PC-3 (cell line): ENCODE data around the gene CMTM5.

Experiments
- CTCF ChIP-seq: fragments of 300-600 bp; sonication (generic); conservative IDR thresholded peaks from 2 replicates; pipeline ENCODE4 v1.5.1; 2017; ENCODE audit warnings: antibody characterized with exemption, low read depth, mild to moderate bottlenecking, low read length
- EZH2 ChIP-seq: fragments of 300-600 bp; sonication (generic); IDR thresholded peaks from one replicate; pipeline ENCODE4 v1.6.1; 2017; ENCODE audit warnings: antibody characterized with exemption, mild to moderate bottlenecking, low read length; ENCODE audit not compliant: unreplicated experiment
- EZH2phosphoT487 ChIP-seq: fragments of 300-600 bp; sonication (generic); IDR thresholded peaks from 2 replicates; pipeline ENCODE4 v1.6.1; 2018; ENCODE audit warnings: mild to moderate bottlenecking, antibody characterized with exemption, low read length, borderline replicate concordance

DNA sequence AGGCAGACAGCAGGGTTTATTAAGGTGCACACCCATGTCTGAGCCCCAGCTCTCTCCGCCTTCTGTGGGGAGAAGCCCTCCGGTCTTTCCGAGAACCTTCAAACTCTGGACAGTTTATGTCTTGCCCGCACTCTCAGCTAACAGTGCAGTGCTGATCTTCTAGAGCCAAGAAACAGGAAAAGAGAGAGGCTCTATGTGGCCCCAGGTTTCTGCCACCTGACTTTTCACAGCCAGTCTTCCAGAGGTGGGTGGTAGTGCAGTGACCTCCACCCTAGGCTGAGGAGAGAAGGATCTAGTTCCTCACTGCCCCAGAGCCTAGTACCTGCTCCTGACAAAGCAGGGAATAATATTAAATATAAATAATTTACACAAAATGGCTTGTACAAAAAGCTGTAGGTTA lies 20.2 kb upstream of the CMTM5 start:
- TF ChIP-seq CTCF, result no peak
- TF ChIP-seq EZH2, result no peak
- TF ChIP-seq EZH2phosphoT487, result no peak
